Lung (tissue), 12 donors: Measurements from ENCODE around the gene CKAP5. TPM values are rescaled to one million over a fixed set of nuclear protein-coding genes. Genes with fewer than 3 reads are reported as not detected.

Experiments
- ATAC-seq: fragments of 200-7000 bp; cut with Tn5 transposase; one replicate; pipeline ENCODE4 v1.9.1; 2020; ENCODE audit warnings: moderate number of reproducible peaks; ENCODE audit not compliant: insufficient read depth, low FRiP score
- DNase-seq, 3 donors: peaks; one replicate each; pipeline ENCODE4 v3.0.0-alpha.2; 2013 to 2017
- H3K27ac ChIP-seq, 2 donors: one replicate each; pipeline ENCODE4 v1.5.1; 2013; ENCODE audit warnings: mild to moderate bottlenecking in 2 of 2, moderate library complexity in 2 of 2, control low read depth in 1 of 2, inconsistent platforms in 1 of 2, low read depth in 1 of 2, low read length in 1 of 2
- H3K27me3 ChIP-seq, 3 donors: one replicate each; pipeline ENCODE4 v1.5.1; 2013; ENCODE audit warnings: low read length in 2 of 3; ENCODE audit not compliant: control insufficient read depth in 3 of 3, insufficient read depth in 3 of 3
- H3K36me3 ChIP-seq, 4 donors: one replicate each; pipeline ENCODE4 v1.5.1; 2013; ENCODE audit warnings: low read length in 4 of 4, mild to moderate bottlenecking in 1 of 4, moderate library complexity in 1 of 4; ENCODE audit not compliant: control insufficient read depth in 4 of 4, insufficient read depth in 4 of 4
- H3K4me1 ChIP-seq, 5 donors: one replicate each; pipeline ENCODE4 v1.5.1; 2013; ENCODE audit warnings: low read length in 5 of 5, mild to moderate bottlenecking in 2 of 5, moderate library complexity in 1 of 5; ENCODE audit not compliant: control insufficient read depth in 5 of 5, insufficient read depth in 5 of 5
- H3K4me3 ChIP-seq: one replicate; pipeline ENCODE4 v1.5.1; 2013; ENCODE audit warnings: mild to moderate bottlenecking, control low read depth, moderate library complexity
- H3K9ac ChIP-seq, 2 donors: one replicate each; pipeline ENCODE4 v1.5.1; 2013; ENCODE audit warnings: low read length in 2 of 2, control low read depth in 1 of 2; ENCODE audit not compliant: insufficient read depth in 1 of 2
- H3K9me3 ChIP-seq, 4 donors: one replicate each; pipeline ENCODE4 v1.5.1; 2013; ENCODE audit warnings: low read length in 3 of 4, mild to moderate bottlenecking in 1 of 4, moderate library complexity in 1 of 4; ENCODE audit not compliant: control insufficient read depth in 4 of 4, insufficient read depth in 3 of 4
- WGBS, 2 donors: extraction: QIAGEN DNeasy Blood & Tissue Kit; methylation state at CpG; one replicate each; pipeline ENCODE4 v1.1.7; 2013; 5-methylcytosine and 5-hydroxymethylcytosine counted together
- polyA plus RNA-seq, 2 donors: library from polyadenylated mRNA; stranded (reverse); fragments of 200-250 nt; gene quantifications; one replicate each; pipeline ENCODE4 v1.2.1, GENCODE V29; 2013
- total RNA-seq, 2 donors: library from RNA; depleted of rRNA in 1 of 2; stranded (reverse); fragments of >200 nt in 1 of 2; gene quantifications; one replicate each; pipeline ENCODE4 v1.2.1, GENCODE V29; 2014 to 2021
- TF ChIP-seq, protein P1 (sequence below): IDR thresholded peaks from 2 replicates; pipeline ENCODE4 v1.5.1; 2012; ENCODE audit warnings: mild to moderate bottlenecking; ENCODE audit errors: control extremely low read depth, extremely low read depth
- donor health status: control.
- donor health status: control.
- donor health status: Bipolar disorder and iron deficiency.
- donor health status: healthy.
- donor health status: DM: yes; HTN: yes; CAD: no.

Gene CKAP5
- total and polyA plus RNA-seq, 4 donors = 5.7 to 76.7 (median 32.2) TPM

DNA sequence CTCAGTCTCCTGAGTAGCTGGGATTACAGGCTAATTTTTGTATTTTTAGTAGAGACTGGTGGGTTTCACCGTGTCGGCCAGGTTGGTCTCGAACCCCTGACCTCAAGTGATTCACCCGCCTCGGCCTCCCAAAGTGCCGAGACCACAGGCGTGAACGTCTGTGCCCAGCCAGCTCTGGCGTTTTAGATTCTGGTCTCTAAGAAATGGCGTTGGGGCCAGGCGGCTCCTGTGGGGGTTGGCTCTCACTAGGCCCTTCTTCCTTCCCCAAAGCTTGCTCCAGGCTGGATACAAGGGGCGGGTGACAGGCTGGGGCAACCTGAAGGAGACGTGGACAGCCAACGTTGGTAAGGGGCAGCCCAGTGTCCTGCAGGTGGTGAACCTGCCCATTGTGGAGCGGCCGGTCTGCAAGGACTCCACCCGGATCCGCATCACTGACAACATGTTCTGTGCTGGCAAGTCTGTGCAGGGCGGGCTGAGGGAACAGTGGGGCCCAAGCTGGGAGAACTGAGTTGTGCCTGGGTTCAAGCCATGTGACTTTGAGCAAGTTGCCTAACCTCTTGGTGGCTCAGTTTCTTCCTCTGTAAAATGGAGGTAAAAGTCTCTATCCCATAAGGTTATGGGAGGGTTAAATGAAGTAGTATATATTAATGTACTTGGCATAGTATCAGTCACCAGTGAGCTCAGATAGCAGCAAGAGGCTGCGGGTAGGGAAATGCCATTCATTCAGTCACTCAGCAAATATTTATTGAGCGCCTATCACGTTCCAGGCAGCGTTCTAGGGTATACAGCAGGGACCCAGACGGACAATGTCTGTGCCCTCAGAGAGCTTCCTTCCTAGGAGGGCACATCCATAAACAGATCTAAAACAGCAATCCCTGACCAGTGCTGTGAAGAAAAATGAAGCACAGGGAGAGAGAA lies 116.7 kb downstream of the CKAP5 start:
- ATAC-seq (no peak), DNase-seq (no peak)
- no peak overlapping the region for H3K9ac ChIP-seq
- H3K4me1 ChIP-seq = no peaks in the 10 kb centered on the region
- no peaks in the 10 kb centered on the region for H3K36me3 ChIP-seq
- WGBS, 2 donors = 85 to 91% methylated on average over 24 of the region's 24 CpGs
- H3K27ac ChIP-seq = no peak overlapping the region
- H3K4me3 ChIP-seq = no peak overlapping the region
- no peaks in the 10 kb centered on the region for H3K27me3 ChIP-seq
- TF ChIP-seq, protein P1, sequence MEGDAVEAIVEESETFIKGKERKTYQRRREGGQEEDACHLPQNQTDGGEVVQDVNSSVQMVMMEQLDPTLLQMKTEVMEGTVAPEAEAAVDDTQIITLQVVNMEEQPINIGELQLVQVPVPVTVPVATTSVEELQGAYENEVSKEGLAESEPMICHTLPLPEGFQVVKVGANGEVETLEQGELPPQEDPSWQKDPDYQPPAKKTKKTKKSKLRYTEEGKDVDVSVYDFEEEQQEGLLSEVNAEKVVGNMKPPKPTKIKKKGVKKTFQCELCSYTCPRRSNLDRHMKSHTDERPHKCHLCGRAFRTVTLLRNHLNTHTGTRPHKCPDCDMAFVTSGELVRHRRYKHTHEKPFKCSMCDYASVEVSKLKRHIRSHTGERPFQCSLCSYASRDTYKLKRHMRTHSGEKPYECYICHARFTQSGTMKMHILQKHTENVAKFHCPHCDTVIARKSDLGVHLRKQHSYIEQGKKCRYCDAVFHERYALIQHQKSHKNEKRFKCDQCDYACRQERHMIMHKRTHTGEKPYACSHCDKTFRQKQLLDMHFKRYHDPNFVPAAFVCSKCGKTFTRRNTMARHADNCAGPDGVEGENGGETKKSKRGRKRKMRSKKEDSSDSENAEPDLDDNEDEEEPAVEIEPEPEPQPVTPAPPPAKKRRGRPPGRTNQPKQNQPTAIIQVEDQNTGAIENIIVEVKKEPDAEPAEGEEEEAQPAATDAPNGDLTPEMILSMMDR = no peak
- no peaks in the 10 kb centered on the region for H3K9me3 ChIP-seq

DNA sequence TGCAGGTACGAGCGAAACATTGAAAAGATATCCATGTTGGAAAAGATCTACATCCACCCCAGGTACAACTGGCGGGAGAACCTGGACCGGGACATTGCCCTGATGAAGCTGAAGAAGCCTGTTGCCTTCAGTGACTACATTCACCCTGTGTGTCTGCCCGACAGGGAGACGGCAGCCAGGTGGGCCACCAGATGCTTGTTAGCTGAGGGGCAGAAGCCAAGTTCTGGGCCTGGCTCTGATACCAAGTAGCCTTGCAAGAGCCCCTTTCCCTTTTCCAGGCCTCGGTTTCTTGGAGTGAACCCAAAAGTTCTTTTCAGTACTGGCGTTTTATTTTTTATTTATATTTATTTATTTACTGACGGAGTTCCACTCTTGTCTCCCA lies 117.4 kb downstream of the CKAP5 start:
- H3K27ac ChIP-seq = no peak overlapping the region
- no peak for DNase-seq
- H3K36me3 ChIP-seq = no peaks in the 10 kb centered on the region
- H3K27me3 ChIP-seq = no peaks in the 10 kb centered on the region
- no peak overlapping the region for H3K4me3 ChIP-seq
- H3K4me1 ChIP-seq = no peaks in the 10 kb centered on the region
- 85 to 95% methylated on average over 9 of the region's 9 CpGs for WGBS, 2 donors
- no peaks in the 10 kb centered on the region for H3K9me3 ChIP-seq
- no peak for ATAC-seq
- no peak overlapping the region for H3K9ac ChIP-seq
- TF ChIP-seq, protein P1 = no peak

DNA sequence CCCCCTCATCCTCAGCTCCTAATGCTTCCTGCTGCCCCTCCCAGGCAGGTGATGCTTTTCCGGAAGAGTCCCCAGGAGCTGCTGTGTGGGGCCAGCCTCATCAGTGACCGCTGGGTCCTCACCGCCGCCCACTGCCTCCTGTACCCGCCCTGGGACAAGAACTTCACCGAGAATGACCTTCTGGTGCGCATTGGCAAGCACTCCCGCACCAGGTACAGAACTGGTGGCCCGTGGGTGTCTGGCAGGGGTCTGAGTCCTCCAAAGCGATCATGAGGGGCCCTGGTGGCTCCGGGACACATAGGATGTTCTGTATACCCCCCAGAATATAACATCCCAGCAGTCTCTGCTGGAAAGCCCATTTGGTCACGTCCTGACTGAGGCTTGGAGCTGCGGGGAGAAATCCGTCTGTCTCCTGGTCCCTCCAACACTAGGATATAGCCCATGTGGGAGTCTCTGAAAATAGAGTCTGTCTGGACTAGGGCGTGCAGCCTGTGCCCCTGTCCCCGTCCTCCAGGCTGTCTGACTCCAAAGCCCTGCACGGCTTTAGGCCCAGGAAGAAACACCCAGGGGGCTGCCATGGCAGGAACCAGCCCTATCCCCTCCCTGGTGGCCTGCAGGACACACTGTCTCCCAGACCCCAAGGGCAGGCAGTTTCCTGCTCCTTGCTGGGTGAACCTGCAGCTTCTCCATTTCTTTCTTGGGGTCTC lies 118.0 kb downstream of the CKAP5 start:
- no peak overlapping the region for H3K9ac ChIP-seq
- no peak overlapping the region for H3K27ac ChIP-seq
- no peaks in the 10 kb centered on the region for H3K9me3 ChIP-seq
- no peak for ATAC-seq
- TF ChIP-seq, protein P1 = no peak
- no peaks in the 10 kb centered on the region for H3K27me3 ChIP-seq
- WGBS, 2 donors = 89 to 94% methylated on average over 17 of the region's 17 CpGs
- no peaks in the 10 kb centered on the region for H3K4me1 ChIP-seq
- no peak overlapping the region for H3K4me3 ChIP-seq
- H3K36me3 ChIP-seq = no peaks in the 10 kb centered on the region
- DNase-seq = no peak
